HG03565 (cell line): ENCODE data around the gene GALNT18.
"Not testable (repeated sequence)": the region's sequence is repeated elsewhere in the genome, so short reads cannot be mapped to it uniquely, and the experiment has no call there.

Experiments
- ATAC-seq: cut with Tn5 transposase; IDR thresholded peaks from one replicate; pipeline ENCODE4 v1.9.1; 2021; ENCODE audit warnings: mild to moderate bottlenecking, moderate library complexity; ENCODE audit not compliant: unreplicated experiment

Gene GALNT18

DNA sequence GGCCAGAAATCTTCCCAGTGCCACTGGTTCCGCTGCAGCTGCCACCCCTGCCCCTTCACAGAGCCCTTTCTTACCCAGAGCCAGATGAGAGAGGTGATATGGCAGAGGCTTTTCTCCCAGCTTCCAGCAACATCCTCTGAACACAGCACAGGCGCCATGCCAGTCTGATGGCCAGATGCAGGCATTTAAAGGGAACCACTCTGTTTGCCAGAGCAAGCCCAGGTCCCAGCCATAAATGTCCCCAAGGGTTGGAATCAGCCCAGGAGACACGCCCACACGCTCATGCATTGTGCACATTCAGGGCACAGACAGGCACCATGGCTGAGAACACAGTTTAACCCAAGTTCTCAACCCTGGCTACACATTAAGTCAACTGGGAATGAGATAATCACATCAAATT lies 154.5 kb downstream of the GALNT18 start:
- no peak for ATAC-seq

DNA sequence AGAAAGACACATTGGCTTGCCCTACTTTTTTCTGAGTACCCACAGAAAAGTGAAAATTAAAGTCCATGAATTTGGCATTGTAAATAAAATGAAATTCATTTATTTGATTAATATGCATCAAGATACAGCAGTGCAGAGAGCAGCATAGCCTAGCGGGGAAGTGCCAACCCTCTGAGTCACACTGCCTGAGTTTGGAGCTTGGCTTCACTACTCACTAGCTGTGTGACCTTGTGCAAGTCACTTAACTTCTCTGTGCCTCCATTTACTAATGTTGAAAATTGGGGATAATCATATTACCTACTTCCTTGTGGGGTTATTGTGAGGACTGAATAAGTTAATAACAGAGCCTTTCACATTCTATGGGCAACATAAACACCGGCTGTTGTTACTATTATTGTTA lies 157.2 kb downstream of the GALNT18 start:
- no peak for ATAC-seq

DNA sequence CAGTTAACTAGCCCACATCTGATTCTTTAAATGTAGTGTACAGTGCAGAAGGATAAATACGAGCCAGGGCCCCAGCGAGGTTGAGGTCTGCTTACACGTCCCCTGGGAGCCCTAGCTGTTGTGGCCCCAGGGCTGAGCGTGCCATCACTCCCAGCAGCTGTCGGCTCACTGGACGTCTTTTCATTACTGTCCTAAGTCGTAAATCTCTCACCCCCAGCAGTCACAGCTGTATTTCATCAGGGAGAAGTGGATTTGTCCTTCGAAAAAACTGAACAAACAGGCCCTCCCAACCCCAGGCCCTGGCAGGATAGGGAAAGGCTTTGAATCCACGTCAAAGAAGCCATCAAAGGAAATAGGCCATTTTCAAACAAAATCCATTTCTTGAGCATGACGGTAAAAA lies 158.4 kb downstream of the GALNT18 start:
- no peak for ATAC-seq

DNA sequence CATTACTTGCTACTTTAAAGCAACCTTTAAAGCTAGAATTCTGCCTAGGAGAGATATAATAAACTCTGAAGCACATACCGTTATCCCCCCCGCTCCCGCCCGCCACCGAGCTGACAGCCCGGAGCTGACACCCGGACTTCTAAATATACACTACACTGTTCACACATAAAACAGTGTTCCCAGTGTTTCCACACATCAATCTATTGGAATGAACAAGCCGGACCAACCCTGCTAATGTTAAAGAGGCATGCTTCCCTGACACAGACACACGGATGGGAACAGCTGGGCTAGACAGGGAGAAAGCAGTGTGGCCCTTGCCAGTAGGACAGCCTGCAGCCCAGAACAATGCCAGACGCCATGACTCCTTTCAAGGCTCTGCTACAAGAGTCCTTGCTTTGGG lies 160.3 kb downstream of the GALNT18 start:
- ATAC-seq, result no peak

DNA sequence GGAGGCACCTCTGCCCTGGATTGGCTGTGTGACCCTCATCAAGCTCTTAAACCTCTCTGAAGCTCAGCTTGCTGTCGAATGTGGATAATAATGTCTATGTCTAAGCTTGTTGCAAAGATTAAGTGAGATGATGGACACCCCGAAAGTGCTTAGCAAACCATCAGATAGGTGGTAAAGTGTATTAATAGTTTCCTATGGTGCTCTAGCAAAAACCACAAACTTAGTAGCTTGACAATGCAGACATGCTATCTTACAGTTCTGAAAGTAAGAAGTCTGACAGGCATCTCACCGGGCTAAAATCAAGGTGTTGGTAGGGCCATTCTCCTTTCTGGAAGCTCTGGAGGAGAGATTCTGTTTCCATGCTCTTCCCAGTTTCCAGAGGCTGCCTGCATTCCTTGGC lies 162.2 kb downstream of the GALNT18 start:
- ATAC-seq, result no peak

DNA sequence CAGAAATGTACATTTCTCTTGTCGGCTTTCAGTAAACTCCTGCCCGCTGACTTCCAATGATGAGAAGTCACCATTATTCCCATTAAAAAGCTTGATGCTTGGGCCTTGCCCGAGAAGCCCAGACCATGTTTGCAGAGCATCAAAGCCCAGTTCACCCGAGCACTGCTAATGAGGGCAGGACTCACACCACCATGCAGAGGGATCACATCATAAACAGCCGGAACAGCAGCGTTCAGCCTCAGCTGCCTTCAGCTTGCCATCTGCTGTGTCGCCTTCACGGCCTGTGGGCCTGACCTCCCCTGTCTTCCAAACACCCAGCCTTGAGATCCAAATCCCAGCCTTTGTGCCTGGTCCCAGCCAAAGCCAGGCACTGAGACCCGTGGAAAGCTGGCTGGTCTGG lies 163.3 kb downstream of the GALNT18 start:
- ATAC-seq, result no peak

DNA sequence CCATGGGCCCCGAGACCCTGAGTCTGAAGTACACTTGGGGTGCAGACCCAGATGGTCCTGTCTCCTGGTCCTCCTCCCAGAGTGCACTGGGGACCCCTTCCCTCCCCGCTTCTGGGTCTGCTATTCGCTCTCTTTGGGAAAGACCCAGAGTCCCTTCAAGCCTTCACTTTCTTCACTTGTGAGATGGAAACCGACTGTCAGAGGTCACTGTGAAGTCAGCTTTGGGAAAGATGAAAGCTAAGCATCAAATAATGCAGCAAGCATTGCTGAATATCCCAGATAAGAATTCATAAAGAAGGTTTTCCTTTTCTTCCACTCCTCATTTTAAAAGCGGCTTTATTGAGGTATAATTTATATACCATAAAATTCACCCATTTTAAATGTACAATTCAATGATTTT lies 163.8 kb downstream of the GALNT18 start:
- no peak for ATAC-seq

DNA sequence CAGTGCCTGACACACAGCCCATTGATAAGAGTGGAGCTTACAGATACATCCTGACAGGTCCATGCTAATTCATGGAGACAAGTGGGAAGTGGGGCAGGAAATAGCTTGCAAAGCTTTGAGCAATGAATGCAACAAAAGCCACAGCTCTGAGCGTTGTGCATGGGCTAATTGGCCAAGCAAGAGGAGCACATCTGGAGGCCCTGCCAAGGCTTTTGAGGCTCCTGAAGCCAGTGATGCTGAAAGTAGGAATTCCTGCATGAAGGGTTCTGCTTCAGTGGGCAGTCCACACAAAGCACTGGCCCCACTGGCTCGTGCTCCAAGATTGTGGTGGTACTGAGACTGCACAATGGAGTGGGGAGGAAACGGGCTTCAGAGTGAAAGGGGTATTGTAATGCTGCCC lies 164.9 kb downstream of the GALNT18 start:
- no peak for ATAC-seq

DNA sequence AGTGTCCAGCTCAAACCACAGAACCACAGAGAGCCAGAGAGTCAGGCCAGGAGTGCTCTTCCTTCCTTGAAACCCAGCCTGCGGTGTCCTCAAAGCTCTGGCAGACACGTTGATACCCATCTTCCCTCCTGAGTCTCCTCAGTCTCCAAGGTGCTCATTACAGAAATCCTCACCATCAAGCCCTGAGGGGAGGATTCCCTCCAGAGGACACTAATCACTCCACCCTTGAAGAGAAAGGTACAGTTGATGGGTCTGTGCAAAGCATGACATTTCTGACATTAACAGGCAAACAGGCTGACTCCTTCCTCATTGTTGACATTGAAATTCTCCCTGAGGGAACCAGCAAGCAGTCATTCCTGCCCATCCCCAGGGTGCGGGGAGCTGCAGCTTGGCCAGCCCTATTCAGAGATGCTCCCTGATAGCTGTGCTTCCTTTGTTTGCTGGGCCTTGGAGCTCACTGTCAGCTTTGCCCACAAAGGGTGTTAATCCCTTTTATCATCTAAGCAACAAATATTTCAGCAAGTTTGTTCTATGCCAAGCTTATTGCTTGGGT lies 167.1 kb downstream of the GALNT18 start:
- no peak for ATAC-seq

DNA sequence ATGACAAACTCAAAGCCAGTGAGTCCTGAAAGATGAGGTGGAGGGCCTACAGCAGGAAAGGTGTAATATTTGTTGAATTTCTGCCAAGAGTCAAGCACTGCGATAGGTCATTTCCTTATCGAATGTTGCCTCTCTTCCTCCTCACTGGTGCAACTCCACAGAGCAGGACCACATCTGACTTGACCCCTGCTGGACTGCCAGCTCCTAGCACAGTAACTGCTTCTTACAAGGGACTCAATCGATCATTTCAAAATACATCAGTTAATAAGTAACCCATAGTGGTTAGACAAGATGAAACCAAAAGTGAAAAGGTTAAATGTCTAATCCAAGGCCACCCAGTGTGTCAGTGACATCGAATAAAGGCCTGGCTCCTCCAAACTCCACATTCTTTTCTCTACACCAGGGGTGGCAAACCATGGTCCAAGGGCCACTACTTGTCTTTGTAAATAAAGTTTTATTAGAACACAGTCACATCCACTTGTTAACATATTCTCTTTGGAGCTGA lies 170.3 kb downstream of the GALNT18 start:
- peak; percentile 83 for ATAC-seq

DNA sequence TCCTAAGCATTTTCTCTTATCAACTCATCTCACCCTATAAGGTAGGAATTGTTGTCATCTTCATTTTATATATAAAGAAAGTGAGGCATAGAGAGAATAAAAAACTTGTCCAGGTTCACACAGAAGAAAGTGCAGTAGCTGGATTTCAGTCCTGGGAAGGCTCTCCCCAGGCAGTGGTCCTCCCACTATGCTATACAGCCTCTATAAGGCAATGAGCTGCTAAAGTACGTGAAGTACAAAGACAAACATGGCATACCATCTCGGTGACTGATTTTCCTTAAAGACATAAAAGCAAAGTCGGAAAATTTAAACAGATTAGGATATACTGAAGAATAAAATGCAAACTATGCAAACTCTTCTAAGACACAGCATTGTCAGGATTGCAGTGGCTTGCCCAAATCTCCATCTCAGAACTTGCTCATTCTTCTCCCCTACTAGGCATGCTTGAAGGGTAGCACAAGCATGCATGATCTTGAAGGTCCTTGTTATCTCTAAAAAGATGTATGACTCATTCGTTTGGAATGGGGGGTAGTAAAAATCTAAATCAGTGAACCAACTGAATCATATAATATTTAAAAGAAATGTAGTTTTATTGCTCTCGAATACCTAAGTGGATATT lies 171.0 kb downstream of the GALNT18 start:
- no peak for ATAC-seq

DNA sequence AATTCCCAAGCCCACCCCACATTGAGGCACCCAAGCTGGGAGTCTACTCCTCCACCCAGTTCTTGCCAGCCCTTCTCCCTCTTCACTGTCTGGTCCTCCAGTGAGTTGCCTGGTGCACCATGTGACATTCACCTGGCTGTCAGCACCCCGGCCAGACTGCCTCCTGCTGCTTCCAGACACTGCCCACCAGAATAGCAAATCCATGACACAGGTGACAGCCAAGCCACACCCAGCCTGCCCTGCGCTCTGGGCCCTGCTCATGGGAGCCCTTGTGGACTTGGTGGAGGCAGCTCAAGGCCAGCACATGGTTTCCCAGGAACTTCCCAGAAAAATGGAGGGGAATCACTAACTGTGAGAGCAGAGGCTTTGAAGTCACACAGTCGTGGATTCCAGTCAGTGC lies 172.5 kb downstream of the GALNT18 start:
- no peak for ATAC-seq

DNA sequence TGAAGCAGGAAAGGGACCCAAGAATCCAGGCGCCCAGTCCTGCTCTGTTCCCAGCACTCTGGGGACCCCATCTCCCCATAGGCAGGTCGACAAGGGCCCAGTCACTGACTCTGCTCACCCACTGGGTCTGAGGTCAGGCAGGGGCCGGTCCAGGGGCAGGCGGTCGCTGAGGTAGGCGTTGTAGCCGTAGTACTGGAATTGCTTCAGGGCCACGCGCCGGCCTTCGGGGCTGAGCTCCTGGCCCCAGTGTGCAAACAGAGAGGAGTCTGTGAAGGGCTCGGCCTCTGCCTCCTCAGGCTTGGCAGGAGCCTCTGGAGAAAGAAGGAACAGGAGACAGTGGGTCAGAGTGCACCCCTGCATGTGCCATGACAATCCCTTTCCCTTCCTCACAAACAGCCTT lies 173.2 kb downstream of the GALNT18 start:
- no peak for ATAC-seq

DNA sequence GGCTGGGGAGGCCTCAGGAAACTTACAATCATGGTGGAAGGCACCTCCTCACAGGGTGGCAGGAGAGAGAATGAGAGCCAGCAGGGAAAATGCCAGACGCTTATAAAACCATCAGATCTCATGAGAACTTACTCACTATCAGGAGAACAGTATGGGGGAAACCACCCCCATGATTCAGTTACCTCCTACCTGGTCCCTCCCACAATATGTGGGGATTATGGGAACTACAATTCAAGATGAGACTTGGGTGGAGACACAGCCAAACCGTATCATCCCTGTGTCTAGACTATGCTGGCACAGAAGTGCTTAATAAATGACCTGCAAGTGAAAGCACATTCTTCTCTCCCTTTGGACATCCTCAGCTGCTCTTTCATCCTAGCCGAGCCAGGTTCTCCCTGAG lies 174.2 kb downstream of the GALNT18 start:
- not testable (repeated sequence) for ATAC-seq

DNA sequence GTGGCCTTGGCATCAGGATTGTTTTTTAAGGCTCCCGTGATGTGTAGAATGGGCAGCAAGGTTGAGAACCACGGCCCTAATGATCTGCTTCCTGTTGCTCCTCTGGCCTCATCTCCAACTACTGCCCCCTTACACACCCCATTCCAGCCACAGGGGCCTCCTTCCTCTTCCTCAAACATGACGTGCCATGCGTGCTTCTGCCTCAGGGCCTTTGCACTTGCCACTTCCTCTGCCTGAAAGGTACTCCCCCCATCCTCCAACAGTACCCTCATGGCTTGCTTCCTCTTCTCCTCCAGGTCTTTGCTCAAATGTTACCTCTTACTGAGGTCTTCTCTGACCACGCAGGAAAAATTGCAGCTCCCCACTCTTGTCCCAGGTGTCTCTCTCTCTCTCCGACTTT lies 174.8 kb downstream of the GALNT18 start:
- ATAC-seq, result no peak

DNA sequence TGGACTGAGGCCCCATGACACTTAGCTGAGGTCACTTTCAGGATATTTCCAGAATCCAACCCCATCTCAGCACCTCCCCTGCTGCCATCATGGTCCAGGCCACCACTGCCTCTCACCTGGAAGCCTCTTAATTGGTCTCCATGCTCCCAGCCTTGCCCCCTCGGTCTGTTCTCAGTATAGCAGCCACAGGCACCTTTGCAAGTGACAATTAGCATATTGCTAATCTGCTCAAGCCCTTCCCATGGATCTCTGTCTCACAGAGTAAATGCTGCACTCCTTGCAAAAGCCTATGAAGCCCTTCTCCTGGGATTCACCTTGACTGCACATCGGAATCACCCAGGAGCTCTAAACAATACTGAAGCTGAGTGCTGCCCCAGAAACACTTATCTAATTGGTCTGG lies 175.2 kb downstream of the GALNT18 start:
- ATAC-seq, result no peak

DNA sequence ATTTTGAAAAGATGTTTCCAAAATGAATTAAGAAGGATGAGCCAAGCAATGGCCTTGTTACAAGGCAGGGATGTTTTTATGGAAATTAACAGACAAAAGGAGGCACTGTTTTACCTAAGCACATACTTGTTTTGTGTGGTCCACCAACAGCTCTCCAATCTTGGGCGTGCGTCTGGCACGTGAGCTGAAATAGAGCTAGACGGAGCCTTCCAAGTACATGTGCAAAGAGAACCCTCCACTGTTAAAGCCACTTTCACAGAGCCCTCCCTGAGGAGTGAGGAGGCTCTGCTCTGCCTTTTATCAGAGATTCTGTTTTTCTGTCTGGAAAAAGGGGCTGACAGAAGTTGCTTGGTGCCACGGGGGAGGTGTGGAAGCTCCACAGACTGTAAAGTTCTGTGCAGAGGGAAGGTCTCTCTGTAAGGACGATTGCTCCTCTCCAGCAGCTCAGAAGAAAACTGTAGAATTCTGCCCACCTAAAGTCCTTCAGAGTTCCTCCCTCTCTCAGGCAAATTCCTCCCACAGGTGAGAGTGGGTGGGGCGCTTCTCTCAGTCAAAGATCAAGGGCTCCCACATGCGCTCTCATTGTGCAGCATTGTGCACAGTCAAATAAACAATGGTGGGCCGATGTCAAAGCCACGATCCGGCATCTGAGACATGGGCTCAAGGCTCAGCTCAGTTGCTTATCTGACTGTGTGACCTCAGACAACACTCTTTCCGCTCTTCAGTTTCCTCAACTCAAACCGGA lies 176.2 kb downstream of the GALNT18 start:
- ATAC-seq, result no peak

DNA sequence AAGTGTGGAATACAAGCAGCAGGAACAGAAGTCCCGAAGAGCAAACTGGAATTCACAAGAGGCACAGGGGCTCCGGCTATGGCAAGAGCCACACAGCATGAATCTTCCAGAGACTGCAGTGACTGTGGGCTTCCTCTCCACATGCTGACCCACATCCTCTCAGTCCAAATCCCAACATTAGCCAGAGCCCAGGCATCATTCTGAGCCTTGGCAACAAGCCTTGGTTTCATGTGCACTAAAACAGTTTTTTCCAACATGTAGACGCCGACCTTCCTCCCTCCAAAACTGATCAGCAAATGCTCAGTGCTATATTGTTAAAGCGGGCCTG lies 177.0 kb downstream of the GALNT18 start:
- ATAC-seq, result no peak

DNA sequence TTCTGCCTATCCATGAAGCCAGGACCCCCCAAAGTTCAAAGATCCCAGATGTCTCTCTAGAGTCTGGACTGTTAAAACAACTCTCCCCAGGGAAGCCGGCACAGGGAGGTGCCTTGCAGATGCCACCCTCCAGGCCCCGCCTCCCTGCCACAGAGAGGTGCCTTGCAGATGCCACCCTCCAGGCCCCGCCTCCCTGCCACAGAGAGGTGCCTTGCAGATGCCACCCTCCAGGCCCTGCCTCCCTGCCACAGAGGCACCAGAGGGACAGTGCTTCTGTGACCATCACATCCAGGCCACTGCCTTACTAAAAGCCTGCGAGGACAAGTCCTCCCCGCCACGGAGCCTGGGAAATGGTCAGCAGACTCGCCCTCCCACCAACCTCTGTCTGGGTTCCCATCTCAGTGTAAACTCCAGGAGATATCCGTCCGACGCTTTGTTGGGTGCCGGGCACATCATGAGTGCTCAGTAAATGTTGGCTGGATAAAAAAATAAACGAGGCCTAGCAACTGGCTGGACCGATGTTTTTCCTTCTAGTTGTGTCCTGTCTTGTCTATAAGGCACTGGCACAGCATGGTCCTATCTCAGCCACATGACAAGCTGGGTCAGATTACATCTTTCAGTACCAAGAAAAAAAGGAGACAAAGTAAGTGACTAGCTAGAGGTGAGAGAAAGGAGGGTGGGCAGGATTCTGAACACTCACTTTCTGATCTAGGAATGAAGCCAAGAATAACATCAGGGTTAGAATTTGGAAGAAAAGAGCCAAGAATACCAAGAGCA lies 177.6 kb downstream of the GALNT18 start:
- no peak for ATAC-seq

DNA sequence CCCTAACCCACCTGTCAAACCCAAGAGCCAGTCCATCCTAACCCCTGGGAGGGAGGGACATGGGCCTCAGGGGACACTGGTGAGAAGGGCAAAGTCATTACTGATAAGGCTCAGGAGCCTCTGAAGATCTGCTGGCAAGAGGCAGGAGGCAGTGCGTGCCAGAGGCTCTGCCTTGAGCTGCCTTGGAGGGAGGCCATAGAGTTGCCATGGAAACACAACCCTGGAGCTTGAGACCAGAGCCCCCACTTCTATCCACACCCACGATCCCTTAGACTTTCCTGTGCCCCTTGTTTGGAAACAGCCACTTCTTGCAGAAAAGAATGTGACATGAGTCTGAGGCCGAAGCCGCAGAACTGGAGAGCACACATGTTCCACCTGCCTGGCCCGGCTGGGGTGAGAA lies 179.0 kb downstream of the GALNT18 start:
- no peak for ATAC-seq

DNA sequence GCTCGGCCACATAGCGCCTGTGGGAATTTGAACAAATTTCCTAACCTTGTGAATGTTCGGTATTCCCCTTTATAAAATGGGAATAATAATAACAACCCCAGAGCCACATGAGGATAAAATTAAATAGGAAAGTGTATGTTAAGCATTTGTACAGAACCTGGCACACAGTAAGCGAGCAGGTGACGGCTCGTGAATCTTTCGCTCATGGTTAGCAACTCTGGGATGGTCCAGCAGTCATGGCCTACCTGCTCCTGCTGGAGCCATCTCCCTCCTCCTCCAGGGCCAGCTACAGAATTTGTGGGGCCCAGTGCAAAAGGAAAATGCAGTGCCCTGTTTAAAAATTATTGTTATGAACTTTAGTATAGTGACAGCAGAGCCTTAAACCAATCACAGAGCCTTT lies 180.3 kb downstream of the GALNT18 start:
- ATAC-seq, result no peak

DNA sequence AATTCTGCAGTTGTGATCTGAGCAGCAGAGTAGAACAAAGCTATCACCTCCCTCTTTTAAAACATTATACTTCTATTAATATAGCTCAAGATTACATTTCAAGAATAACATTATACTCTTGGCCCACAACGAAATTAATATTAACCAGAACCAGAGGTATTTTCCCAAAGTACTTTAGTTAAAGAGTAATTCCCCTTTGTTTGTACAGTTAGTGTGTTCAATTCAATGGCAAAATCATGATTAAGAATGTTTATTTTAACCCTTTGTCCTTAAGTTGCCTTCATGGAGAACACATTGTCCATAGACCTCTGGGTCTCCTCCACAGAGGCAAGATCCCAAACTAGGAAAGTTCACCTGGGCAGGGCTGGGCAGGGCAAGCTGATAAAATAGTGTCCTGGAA lies 180.7 kb downstream of the GALNT18 start:
- no peak for ATAC-seq
